C4-2B (cell line): ENCODE data around the gene ATG2A.

ENCODE experiments used
- ZFX ChIP-seq: fragments of 450-650 bp; IDR thresholded peaks from 2 replicates; pipeline ENCODE4 v1.6.1; 2017
- TF ChIP-seq, protein P1 (sequence below): fragments of 450-650 bp; conservative IDR thresholded peaks from 2 replicates; pipeline ENCODE4 v1.5.1; 2017; ENCODE audit warnings: mild to moderate bottlenecking

DNA sequence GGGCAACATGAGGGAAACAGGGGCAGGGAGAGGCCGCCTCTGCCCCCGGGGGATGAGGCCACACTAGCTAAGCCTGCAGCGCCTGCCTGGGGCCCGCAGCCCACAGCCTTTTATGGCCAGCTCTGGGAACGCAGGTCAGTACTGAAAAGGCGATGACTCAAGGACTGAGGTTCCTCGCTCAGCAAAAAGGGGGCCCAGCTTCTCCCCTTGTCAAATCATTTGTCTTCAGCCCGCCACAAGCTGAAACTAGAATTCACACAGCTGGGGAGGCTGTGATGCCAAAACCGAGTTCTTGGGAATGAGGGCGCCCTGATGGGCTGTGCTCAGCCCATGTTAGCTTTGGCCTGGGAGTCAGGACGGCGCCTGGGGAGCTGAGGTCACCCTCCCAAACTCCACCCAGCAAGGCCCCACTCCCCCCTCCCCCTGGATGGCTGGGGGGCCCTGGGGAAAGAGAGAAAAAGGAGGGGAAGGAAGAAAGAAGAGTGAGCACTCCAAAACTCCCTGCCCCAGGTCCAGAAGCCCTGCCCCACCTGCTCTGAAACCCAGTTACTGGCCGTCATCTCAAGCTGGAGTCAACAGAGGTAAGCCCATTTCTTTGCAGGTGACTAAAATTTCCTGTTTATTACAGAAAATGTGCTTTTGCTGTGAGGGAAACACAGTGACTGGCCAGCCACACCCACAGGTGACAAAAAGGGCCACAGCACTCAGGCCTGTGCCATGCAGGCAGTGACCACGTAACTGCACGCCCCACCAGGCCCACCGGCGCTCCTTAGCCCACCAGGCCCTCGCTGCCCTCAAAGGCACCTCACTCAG lies 52.3 kb downstream of the ATG2A start:
- TF ChIP-seq, protein P1, sequence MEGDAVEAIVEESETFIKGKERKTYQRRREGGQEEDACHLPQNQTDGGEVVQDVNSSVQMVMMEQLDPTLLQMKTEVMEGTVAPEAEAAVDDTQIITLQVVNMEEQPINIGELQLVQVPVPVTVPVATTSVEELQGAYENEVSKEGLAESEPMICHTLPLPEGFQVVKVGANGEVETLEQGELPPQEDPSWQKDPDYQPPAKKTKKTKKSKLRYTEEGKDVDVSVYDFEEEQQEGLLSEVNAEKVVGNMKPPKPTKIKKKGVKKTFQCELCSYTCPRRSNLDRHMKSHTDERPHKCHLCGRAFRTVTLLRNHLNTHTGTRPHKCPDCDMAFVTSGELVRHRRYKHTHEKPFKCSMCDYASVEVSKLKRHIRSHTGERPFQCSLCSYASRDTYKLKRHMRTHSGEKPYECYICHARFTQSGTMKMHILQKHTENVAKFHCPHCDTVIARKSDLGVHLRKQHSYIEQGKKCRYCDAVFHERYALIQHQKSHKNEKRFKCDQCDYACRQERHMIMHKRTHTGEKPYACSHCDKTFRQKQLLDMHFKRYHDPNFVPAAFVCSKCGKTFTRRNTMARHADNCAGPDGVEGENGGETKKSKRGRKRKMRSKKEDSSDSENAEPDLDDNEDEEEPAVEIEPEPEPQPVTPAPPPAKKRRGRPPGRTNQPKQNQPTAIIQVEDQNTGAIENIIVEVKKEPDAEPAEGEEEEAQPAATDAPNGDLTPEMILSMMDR, result no peak
- TF ChIP-seq ZFX, result no peak
